GM06990 (cell line): ENCODE results near the gene SEPTIN2.

Source experiments
- DNase-seq: peaks from one replicate; pipeline ENCODE4 v3.0.0-alpha.2; 2011; ENCODE audit not compliant: insufficient read length; ENCODE audit errors: extremely low read depth
- H3K27me3 ChIP-seq: replicated peaks from 2 replicates; pipeline ENCODE4 v1.6.0; 2011; ENCODE audit warnings: low read length; ENCODE audit not compliant: control insufficient read depth, insufficient read depth
- H3K36me3 ChIP-seq: 2 replicates; pipeline ENCODE4 v1.5.1; 2011; ENCODE audit warnings: low read length; ENCODE audit not compliant: control insufficient read depth, insufficient read depth
- H3K4me3 ChIP-seq: replicated peaks from 2 replicates; pipeline ENCODE4 v1.5.1; 2011; ENCODE audit warnings: low read depth, mild to moderate bottlenecking, control low read depth, low read length
- TF ChIP-seq, protein P1 (sequence below): IDR thresholded peaks from 2 replicates; pipeline ENCODE4 v1.5.1; 2011; ENCODE audit warnings: low read length, control low read depth, mild to moderate bottlenecking, inconsistent platforms; ENCODE audit not compliant: insufficient read depth, poor library complexity, severe bottlenecking

Gene SEPTIN2

DNA sequence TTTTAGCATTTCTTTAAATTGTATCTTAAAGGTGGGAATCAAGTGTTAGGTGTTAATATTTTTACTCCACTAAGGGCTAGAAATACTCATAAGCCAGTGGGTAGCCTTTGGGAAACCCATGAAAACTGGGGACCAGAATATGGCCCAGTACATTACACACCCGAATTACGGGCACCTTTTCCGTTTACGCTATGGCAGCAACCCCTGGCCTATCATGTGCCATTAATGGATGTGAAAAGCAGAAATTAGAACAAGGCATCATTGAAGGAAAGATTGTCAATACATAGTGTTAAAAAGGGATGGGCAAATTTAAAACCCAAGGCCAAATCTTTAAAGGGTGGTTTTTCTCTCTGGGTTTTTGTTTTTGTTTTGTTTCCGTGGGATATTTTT lies 41.1 kb downstream of the SEPTIN2 start:
- H3K4me3 ChIP-seq, result peak overlapping the region; percentile 94
- no peaks in the 10 kb centered on the region for H3K27me3 ChIP-seq
- DNase-seq, result no peak
- TF ChIP-seq, protein P1, sequence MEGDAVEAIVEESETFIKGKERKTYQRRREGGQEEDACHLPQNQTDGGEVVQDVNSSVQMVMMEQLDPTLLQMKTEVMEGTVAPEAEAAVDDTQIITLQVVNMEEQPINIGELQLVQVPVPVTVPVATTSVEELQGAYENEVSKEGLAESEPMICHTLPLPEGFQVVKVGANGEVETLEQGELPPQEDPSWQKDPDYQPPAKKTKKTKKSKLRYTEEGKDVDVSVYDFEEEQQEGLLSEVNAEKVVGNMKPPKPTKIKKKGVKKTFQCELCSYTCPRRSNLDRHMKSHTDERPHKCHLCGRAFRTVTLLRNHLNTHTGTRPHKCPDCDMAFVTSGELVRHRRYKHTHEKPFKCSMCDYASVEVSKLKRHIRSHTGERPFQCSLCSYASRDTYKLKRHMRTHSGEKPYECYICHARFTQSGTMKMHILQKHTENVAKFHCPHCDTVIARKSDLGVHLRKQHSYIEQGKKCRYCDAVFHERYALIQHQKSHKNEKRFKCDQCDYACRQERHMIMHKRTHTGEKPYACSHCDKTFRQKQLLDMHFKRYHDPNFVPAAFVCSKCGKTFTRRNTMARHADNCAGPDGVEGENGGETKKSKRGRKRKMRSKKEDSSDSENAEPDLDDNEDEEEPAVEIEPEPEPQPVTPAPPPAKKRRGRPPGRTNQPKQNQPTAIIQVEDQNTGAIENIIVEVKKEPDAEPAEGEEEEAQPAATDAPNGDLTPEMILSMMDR, result no peak
- peaks cover 7% of the 10 kb centered on the region for H3K36me3 ChIP-seq

DNA sequence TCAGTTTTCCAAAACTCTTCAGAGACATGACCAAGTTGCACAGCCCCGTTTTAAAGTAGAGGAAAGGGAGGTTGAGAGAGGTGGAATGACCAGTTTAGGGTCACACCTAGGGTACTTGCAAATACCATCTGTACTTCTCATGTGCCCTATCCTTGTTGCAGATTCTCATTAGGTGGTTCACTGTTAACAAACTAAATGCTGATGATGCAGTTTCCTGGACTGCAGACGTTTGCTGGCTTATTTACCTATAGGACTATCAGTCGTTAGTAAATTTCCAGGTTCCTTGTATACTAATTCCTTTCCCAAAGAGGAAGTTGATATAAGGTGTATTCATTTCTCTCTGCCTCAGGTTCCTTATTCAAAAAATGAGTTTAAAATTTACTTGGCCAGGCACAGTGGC lies 41.8 kb downstream of the SEPTIN2 start:
- Histone ChIP-seq H3K4me3 (peak overlapping the region; percentile 94), H3K27me3 (no peaks in the 10 kb centered on the region), H3K36me3 (peaks cover 7% of the 10 kb centered on the region)
- no peak for DNase-seq
- TF ChIP-seq, protein P1, result no peak

DNA sequence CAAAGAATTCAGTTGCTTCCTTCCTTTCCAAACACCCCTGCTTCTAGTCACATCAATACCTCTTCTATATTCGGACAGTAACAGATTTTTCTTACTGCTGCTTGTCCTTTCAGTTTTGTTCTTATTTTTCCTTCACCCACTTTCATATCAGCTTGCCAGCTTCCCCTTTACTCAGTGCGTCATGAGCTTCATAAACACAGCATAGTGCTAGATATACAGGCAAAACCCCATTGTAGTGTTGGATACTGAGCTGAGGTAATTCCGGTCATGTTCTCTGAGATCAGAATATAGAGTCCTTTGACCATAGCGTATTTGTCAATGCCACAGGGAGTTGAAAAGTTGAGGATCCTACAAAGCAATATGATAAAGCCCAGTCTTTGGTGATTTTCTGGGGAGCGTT lies 42.7 kb downstream of the SEPTIN2 start:
- DNase-seq, result peak; percentile 66

DNA sequence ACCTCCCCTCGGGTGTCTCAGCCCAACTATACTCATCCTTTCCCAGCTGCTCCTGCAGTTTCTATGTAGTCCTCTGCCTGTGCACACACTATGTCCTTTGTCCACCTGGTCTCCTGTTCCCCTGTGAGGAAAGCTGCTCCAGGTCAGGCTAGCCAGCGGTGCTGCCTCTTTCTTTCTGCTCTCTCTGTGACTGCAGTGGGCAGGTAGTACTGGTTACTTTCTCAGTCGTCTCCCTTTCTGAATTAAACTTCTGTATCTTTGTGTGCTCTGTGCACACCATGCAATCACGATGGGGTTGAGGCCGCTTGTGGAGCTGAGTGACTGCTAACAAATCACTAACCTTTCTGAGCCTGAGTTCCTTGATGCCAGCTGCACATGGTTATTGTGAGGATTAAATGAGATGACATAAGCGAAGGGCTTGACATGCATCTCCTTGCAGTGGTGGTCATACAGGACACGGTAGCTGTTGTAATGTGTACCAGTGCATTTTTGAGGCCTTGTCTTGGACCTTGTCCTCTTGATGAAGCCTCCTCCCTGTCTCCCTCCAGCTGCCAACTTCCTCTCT lies 43.8 kb downstream of the SEPTIN2 start:
- TF ChIP-seq, protein P1, result no peak
- peaks cover 6% of the 10 kb centered on the region for H3K36me3 ChIP-seq
- H3K4me3 ChIP-seq, result no peak overlapping the region
- no peaks in the 10 kb centered on the region for H3K27me3 ChIP-seq
- DNase-seq, result no peak

More for the DNA sequence above, 42.7 kb downstream of the SEPTIN2 start:
- TF ChIP-seq, protein P1, result no peak
- peaks cover 7% of the 10 kb centered on the region for H3K36me3 ChIP-seq
- peak overlapping the region; percentile 94 for H3K4me3 ChIP-seq
- no peaks in the 10 kb centered on the region for H3K27me3 ChIP-seq

DNA sequence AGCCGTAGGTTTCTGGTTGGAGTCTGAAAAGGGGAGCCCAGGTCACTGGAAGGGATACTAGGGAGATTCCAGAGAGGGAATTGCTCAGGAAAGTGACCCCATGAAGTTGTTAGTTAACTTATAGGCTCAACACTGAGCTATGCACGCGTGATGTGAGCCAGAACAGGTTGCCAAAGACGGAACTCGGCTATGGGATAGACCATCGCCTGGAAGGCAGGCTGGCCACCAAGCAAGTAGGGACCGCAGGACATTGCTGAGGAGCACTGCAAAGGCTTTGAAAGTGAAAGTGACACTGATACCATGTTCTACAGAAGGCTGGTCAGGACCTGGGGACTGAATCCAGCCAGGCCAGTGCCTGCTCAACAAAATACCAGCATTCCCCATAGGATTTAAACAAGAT lies 47.7 kb downstream of the SEPTIN2 start:
- no peak for DNase-seq
- TF ChIP-seq, protein P1, result no peak

DNA sequence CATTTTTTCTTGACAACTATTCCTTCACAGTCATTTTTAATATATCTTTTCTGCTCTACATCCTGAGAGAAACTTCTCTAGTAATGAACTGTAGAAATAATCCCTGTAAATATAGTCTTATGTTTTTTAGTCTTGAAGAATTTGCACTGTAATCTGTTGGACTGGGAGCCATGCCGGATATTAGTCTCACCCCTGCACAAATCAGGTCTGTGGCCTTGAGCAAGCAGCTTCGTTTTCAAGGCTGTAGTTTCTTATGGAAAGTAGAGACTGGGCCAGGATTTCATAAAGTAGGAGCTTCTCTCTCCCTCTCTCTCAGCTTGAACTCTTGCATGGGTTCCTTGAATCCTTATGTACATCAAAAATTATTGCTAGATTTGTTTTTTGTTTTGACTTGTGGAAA lies 49.1 kb downstream of the SEPTIN2 start:
- Histone ChIP-seq H3K4me3 (no peak overlapping the region), H3K27me3 (no peaks in the 10 kb centered on the region), H3K36me3 (no peaks in the 10 kb centered on the region)
- DNase-seq, result no peak
- TF ChIP-seq, protein P1, result no peak

More for the DNA sequence above, 47.7 kb downstream of the SEPTIN2 start:
- H3K4me3 ChIP-seq, result no peak overlapping the region
- no peaks in the 10 kb centered on the region for H3K36me3 ChIP-seq
- no peaks in the 10 kb centered on the region for H3K27me3 ChIP-seq
